Panc1 (cell line): ENCODE measurements around the gene KCNQ1.

ENCODE experiments used
- TCF7L2 ChIP-seq: IDR thresholded peaks from 2 replicates; pipeline ENCODE4 v1.6.1; 2011; ENCODE audit warnings: mild to moderate bottlenecking, low read depth, low read length, inconsistent platforms
- TF ChIP-seq, protein P1 (sequence below): fragments of 450-650 bp; IDR thresholded peaks from 2 replicates; pipeline ENCODE4 v1.5.1; 2017; ENCODE audit warnings: mild to moderate bottlenecking

DNA sequence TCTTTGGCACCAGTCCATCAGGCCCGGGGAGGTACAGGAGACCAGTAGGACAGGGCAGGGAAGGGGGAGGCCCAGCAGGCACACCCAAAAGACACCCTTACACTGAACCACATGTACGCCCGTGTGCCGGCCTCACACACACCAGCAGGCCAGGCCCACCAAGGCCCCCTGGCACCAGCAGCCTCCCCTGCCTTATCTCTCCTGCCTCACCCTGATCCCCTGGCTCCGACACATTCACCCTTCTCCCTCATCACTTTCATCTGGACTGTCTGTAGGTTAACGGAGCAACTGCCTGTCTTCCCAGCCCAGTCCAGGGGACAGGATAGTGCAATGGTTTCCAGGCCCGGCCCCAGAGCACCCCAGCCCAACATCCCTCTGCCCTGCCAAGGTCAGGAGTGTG, 435.8 kb downstream of the KCNQ1 start:
- TF ChIP-seq, protein P1, sequence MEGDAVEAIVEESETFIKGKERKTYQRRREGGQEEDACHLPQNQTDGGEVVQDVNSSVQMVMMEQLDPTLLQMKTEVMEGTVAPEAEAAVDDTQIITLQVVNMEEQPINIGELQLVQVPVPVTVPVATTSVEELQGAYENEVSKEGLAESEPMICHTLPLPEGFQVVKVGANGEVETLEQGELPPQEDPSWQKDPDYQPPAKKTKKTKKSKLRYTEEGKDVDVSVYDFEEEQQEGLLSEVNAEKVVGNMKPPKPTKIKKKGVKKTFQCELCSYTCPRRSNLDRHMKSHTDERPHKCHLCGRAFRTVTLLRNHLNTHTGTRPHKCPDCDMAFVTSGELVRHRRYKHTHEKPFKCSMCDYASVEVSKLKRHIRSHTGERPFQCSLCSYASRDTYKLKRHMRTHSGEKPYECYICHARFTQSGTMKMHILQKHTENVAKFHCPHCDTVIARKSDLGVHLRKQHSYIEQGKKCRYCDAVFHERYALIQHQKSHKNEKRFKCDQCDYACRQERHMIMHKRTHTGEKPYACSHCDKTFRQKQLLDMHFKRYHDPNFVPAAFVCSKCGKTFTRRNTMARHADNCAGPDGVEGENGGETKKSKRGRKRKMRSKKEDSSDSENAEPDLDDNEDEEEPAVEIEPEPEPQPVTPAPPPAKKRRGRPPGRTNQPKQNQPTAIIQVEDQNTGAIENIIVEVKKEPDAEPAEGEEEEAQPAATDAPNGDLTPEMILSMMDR = no peak
- no peak for TF ChIP-seq TCF7L2
